Activated T-cell treated with anti-CD3 and anti-CD28 coated beads, Interleukin-2, amount 50 U/mL, for 1 hour (primary cell): ENCODE measurements around the gene NIT1.

Experiments
- DNase-seq: peaks from one replicate; pipeline ENCODE4 v3.0.0-alpha.2; 2020

Gene NIT1, protein sequence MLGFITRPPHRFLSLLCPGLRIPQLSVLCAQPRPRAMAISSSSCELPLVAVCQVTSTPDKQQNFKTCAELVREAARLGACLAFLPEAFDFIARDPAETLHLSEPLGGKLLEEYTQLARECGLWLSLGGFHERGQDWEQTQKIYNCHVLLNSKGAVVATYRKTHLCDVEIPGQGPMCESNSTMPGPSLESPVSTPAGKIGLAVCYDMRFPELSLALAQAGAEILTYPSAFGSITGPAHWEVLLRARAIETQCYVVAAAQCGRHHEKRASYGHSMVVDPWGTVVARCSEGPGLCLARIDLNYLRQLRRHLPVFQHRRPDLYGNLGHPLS

GRCh38 chr1:161117759-161118581 lies at the start of gene NIT1, which contains the start of gene PFDN2:
Gene NIT1 (plus strand): TSS chr1:161118105. CDS start chr1:161118177, 72 bp downstream.
Gene PFDN2 (minus strand): TSS chr1:161118037. CDS start chr1:161118026, 11 bp downstream.
- peak; percentile 87 for DNase-seq

DNA sequence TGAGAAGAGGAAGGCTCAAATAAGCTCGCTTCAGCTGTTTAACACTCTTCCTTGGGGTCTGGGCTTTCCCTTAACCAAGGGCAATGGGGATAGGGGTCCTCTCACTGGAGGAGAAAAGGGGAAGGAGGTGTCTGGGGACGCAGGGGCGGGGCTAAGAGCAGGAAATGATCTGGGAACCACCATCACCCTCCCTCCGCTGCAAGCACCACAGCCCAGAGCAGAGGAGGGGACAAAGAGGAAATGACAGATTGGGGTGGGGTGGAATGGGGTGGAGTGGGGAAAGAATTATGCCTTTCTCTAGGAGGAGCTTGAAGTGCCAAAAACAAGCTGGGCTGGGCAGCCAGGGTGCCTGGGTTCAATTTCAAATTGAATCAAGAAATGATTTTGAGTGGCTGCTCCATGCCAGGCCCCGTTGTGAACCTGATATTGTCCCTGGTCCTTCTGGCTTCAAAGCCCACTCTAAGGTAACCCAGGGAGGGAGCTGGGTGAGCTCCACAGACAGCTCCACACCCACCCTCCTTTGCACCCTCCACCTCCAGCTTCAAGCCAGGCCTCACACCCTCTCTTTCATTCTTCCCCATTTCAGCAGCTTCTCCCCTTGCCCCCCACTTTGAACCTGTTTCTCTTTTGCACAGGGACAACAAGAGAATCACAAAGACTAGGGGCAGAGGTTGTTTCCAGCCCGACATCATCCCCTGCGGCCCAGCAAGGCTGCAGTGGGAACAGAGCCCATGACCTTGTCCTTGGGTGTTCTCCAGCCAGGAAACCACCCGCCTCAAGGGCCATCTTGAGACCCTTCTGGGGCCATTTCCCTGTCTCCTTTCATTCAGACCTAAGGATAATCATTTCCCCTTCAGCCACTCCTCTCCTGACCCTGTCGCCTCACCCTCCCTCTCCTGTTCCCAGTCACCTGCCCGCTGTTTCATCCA lies 49.3 kb upstream of the NIT1 start:
- peak; percentile 80 for DNase-seq

- peak; percentile 34 for DNase-seq
These were observed 48.7 kb upstream of the NIT1 start for GRCh38 chr1:161069241-161069640.

DNA sequence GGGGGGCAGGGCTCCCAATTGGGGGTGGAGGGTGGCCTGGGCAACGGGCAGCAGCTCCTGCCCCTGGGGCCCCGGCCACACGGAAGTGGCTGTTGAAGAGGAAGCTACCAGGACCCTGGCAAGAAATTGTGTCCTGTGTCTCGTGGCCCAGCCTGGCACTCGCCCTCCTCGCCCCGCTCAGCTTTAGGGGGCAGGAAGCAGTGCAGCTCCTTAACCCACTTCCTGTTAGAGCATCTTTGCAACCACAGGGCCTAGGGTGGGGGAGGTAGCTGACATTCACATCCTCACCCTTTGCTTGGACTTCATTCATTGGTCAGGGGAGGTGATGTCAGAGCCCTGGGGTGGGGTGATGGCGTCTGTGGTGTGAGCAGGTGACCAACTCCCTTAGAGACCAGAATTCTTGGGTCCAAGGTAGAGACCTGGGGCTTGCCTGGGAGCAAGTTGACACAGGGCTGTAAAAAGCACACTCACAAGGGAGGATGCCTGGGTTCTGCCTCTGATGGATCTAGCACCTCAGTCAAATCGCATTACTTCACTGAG lies 48.1 kb upstream of the NIT1 start, which contains the start of gene ARHGAP30:
Gene ARHGAP30, minus strand, starts transcription at position 161 of the 540 bp plus-strand sequence. CDS start 267 bp downstream, outside the sequence.
- peak; percentile 77 for DNase-seq

DNA sequence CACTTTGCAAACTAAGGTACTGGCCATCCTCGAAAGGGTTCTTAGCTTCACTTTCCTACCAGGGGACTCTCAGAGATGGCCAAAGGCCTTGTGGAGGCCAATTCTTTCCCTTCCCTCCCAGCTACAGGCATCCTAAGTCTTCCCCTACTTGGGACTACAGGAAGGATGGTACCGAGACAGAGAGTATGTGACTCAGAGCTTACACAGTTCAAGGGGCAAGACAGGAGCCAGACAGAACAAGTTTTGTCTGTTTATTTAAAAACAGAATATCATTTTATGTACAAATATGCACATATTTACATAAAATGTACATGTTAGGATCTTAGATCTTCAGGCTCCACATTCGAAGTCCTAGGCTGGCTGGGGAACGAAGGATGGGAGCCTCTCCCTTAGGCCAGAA lies 47.1 kb upstream of the NIT1 start:
- DNase-seq, result no peak

- DNase-seq, result peak; percentile 52
These were observed 46.0 kb upstream of the NIT1 start for GRCh38 chr1:161071886-161072371.

GRCh38 chr1:161072751-161073449 lies 45.0 kb upstream of the NIT1 start:
- no peak for DNase-seq

DNA sequence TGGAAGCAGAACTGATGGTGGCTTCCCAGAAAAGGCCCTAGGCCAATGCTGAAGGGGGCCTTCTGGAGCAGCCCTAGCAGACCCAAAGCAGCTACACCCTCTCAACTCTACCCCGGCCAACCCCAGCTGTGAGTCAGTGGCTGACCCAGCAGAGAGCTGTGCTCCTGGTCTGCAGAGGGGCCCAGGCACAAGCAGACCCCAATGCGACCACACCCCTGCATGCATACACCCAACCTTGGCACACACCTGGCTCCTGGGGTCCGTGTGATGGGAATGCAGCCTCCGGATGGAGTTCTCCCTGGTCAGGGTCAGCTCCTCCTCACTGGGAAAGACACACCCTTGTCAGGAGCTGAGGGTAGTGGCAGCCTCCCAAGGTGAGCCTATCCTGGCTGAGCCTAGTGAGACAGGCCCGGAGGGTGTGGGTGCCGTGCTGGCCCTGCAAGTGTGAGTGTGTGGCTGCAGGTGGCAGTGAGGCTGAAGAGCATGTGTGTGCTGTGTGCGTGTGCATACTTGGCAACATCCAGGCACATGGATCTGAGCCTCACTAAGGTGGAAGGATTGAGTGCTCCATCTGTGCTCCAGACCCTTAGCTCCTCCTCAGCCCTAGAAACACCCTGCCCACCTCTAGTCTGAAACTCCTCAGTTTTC lies 44.3 kb upstream of the NIT1 start:
- DNase-seq, result no peak

DNA sequence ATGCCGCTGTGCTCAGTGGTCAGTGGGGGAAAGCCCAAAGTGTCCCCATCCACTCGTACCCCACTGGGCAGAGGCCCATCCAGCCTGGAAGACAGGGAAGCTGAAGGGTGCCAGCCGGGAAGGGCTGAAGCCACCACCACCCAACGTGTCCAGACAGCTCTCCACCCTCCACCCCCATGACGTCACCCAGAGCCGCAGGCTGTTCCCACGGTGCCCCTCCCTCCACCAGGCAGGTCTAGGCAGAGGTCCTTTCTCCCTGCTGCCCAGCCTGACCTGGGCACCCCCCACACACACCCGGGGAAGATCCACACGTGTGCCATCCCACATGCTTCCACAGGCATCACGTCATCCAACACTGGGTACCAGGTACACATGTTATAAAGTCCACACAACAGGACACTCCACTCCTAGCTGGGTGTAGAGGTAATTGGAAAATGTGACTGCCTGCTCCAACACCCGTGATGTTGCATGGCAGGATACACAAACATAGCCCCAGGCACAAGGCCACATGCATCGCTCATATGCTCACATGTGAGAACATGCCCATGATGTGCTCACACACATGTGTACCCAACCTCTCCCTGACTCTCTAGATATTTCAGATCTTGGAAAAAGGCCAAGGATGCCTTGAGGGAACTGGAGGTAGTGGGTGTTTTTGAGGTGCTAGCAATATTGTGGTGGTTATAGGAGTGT lies 43.1 kb upstream of the NIT1 start:
- no peak for DNase-seq

DNA sequence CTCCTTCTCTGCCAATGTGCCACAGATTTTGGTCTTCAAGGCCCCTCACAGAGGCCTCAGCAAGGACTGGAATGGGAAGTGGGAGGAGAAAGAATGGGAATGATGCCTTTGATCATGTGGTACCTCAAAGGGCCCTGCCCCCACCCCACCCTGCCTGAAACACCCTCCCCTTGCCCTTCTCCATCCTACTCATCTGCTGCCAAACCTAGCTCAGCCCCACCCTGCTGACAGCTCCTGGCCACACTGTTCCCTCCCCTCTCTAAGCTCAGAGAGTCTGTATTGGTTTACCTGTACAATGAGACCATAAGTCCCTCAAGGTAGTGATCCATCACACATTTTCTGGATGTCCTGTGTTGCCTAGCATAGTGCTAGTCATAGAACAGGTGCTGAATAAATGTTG lies 41.5 kb upstream of the NIT1 start:
- no peak for DNase-seq

GRCh38 chr1:161077426-161077825 lies 40.5 kb upstream of the NIT1 start:
- DNase-seq, result no peak

GRCh38 chr1:161079436-161080110 lies 38.3 kb upstream of the NIT1 start:
- no peak for DNase-seq

- no peak for DNase-seq
These were observed 37.2 kb upstream of the NIT1 start for GRCh38 chr1:161080441-161081405.

DNA sequence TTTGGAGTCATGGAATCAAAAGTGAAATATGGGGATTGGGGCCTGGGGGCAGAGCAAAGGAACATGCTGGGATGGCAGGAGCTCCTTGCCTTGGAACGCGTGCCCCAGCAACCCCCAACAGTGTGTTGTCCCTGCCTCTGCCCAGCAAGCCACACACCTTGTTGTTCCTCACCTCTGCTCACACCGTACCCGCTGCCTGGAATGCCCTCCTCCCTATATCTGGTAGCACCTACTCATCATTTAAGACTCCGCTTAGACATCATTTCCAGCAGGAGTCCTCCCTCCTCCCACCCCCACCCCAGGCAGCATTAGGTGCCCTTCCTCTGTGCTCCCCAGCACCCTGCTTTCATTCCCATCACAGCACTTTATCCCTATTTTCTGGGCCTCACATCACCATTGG lies 36.4 kb upstream of the NIT1 start:
- DNase-seq, result no peak

DNA sequence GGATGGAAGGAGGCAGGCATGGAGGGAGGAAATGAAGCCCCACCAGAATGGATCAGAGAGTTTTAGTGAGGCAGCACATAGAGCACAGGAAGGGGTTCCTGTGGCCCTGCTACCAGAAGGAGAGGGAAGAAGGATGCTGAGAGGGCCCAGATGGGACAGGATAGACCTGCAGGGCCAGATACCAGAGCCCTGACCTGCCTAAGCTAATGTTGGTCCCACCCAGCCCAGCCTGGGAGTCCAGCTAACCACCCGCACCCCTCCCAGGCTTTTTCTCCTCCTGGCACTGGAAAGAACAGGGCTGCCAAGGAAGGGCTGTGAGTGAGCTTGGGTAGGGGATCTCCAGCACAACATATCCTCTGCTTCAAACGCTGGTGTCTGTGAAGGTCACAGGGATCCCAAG lies 35.4 kb upstream of the NIT1 start:
- no peak for DNase-seq

- no peak for DNase-seq
These were observed 34.7 kb upstream of the NIT1 start for GRCh38 chr1:161082996-161083747.

DNA sequence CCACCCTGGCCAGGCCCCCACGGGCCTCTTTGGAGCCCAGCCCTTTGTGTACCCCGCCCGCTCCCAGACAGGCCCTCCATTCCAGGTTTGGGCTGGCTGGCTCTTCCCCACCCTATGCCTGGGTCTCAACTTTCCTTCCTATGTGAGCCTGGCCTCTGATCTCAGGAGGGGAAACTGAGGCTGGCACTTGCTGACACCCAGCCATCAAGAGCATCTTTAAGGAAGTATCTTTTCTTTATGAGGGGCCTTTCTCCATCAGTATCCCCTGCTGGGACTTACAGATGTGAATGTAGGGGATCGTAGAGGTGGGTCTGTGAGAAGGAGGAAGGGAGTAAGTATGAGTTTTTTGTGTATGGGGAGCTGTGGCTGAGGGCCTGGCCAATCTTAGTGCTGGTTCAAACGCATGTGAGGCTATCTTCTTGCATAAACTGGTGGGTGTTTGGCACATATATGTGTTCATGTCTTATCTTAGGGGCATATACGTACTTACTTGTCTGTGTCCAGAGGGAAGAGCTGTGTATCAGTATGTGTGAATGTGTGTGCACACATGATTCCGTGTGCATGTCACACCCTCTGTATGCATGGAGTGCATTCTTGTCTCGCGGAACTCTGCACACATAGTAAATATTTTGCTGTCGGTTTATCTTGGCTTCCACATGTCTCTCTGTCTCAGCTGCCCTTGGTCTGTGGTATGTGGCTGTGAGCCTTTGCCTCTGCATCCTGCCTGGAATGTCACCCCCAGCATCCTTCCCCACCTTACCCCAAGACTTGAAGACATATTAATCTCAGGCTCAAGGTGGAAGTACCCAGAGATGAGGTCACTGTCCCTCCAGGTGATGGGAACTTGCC lies 33.9 kb upstream of the NIT1 start:
- DNase-seq, result no peak
